ENCODE measurements around the gene TLE3. TPM values are rescaled to one million over a fixed set of nuclear protein-coding genes. Genes with fewer than 3 reads are reported as not detected.

The TLE3 gene
- total RNA-seq, 1 donor from 2014 or later: 58.8 TPM

- no peaks in the 10 kb centered on the region for H3K27me3 ChIP-seq
- H3K36me3 ChIP-seq: peaks cover 14% of the 10 kb centered on the region
- intact Hi-C loops (cut with DNase I): no loop called here
- ATAC-seq (no peak), DNase-seq (peak; percentile 11)
- H3K4me1 ChIP-seq: peaks cover 75% of the 10 kb centered on the region
- TF ChIP-seq, protein P1, sequence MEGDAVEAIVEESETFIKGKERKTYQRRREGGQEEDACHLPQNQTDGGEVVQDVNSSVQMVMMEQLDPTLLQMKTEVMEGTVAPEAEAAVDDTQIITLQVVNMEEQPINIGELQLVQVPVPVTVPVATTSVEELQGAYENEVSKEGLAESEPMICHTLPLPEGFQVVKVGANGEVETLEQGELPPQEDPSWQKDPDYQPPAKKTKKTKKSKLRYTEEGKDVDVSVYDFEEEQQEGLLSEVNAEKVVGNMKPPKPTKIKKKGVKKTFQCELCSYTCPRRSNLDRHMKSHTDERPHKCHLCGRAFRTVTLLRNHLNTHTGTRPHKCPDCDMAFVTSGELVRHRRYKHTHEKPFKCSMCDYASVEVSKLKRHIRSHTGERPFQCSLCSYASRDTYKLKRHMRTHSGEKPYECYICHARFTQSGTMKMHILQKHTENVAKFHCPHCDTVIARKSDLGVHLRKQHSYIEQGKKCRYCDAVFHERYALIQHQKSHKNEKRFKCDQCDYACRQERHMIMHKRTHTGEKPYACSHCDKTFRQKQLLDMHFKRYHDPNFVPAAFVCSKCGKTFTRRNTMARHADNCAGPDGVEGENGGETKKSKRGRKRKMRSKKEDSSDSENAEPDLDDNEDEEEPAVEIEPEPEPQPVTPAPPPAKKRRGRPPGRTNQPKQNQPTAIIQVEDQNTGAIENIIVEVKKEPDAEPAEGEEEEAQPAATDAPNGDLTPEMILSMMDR (IDR thresholded peaks at IDR 0.05): no peak
- peak overlapping the region; percentile 8 for H3K4me3 ChIP-seq
- H3K27ac ChIP-seq: no peak overlapping the region
- H3K9me3 ChIP-seq: no peaks in the 10 kb centered on the region
Measured at GRCh38 chr15:70092464-70093027, 5.2 kb downstream of the TLE3 start.

DNA sequence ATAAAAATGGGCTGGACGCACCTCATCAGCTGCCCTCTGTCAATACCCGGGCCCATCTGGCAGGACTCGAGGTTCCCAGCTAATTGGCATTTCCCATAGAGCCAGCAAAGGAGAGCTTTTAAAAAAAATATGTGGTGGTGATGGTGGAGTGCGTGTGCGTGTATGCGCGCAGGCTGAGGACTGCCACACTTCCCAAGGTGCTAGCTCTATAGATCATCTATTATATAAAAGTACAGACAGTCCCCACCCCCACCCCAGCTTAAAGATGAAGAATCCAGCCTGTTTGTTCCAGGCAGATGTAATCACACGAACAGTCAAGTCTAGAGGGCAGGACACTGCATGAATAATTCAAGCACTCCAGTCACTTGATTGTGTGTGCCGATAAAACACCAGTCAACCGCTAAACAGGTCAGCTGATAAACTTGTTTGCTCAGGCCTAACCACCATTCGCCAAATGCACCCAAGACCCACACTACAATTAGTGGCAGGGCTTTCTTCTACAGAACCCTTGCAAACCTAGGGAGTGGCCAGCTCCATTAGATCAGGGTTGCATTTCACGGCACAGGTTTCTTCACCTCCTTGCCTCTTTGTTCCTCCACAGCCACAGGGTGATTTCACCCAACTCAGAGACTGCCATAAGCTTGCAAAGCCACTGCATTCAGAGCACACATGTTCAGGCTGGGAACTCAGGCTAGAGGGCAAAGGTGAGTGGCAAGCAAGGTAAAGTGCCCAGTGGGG lies 5.8 kb downstream of the TLE3 start:
- Histone ChIP-seq H3K27ac (no peak overlapping the region), H3K36me3 (peaks cover 19% of the 10 kb centered on the region), H3K4me3 (peak overlapping the region; percentile 8), H3K4me1 (peaks cover 78% of the 10 kb centered on the region), H3K27me3 (no peaks in the 10 kb centered on the region), H3K9me3 (no peaks in the 10 kb centered on the region)
- intact Hi-C loops (cut with DNase I): no loop called here
- ATAC-seq (peak; percentile 11), DNase-seq (peak; percentile 31)
- TF ChIP-seq, protein P1 (IDR thresholded peaks at IDR 0.05): no peak

DNA sequence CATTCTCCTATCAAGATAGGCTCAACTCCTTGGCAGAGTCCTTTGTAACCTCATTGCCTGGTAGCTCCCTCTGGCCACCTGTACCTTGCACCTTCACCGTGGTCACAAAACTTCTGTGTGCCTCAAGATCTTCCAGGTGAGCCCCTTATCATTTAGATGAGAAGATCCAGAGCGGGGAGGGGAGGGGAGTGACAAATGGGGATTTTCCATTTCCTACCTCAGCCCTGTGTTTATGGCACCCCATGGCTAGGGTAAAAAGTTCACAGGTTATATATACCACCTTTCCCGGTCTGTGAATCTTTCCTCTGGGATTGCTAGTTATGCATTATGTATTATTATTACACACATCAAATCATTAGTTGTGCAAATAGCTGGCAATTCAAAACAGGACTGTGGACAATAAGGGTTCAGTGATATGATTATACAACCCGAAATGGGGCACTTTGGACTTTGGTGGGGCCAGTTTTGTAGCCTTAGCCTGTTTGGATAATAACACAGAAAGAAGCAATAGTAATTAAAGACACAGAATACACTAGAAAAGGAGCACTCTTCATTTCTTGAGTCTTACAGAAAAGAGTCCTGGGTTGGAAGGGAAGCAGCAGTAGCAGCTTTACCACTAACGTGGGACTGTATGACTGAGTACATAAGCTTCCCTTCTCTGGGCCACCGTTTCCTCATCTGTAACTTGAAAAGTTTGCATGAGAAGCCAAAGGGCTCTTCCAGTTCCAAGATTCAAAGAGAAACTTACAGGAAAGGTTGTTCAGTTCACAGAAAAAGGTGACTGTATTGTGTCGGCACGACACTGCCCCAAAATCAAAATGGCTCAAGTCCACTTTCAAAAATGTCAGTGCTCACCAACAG lies 7.1 kb downstream of the TLE3 start:
- H3K9me3 ChIP-seq: no peaks in the 10 kb centered on the region
- intact Hi-C loops (cut with DNase I): no loop called here
- H3K4me1 ChIP-seq: peaks cover 78% of the 10 kb centered on the region
- H3K27me3 ChIP-seq: no peaks in the 10 kb centered on the region
- TF ChIP-seq, protein P1 (IDR thresholded peaks at IDR 0.05): no peak
- H3K27ac ChIP-seq: no peak overlapping the region
- peaks cover 32% of the 10 kb centered on the region for H3K36me3 ChIP-seq
- no peak overlapping the region for H3K4me3 ChIP-seq
- no peak for ATAC-seq
- DNase-seq: peak; percentile 6

- H3K4me1 ChIP-seq: peaks cover 71% of the 10 kb centered on the region
- TF ChIP-seq, protein P1 (IDR thresholded peaks at IDR 0.05): no peak
- no peak for DNase-seq
- H3K36me3 ChIP-seq: peaks cover 42% of the 10 kb centered on the region
- H3K27ac ChIP-seq: no peak overlapping the region
- H3K27me3 ChIP-seq: no peaks in the 10 kb centered on the region
- intact Hi-C loops (cut with DNase I): no loop called here
- no peak for ATAC-seq
- H3K4me3 ChIP-seq: no peak overlapping the region
- H3K9me3 ChIP-seq: no peaks in the 10 kb centered on the region
Measured at GRCh38 chr15:70089692-70089971, 8.1 kb downstream of the TLE3 start.

DNA sequence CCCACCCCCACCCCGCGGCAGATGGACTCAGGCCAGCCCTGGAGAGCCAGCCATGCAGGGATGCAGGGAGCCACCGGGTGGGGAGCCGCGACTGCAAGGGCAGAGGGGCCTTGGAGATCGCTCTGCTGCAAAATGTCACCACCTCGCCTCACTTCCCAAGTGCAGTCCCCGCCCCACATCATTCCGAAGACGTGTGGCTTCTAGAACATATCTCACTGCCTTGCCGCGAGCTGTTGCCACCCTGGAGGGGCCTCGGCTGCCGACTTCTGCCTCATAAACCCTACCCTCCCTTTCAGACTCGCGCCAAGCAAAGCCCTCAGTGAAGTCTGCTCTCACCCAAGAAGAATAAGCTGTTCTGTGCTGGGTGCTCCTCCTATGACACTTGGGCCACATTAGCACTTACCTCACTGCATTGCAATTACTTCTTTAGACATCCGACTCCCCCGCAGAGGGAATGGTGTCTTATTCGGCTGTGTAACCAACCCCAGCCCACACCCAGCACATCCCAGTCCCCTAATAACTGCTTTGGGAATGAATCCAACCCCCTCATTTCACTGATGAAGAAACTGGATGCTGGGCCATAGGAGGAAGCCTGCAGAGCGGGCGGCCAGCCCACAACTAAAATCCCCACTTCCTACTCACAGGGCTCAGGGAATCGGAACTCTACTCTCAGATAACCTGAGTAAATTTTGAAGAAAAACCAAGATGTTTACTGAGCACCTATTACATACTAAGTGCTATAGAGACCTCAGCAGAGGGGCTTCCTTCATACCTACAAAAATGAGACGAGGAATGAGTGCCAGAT lies 8.6 kb downstream of the TLE3 start:
- Histone ChIP-seq H3K4me3 (no peak overlapping the region), H3K9me3 (no peaks in the 10 kb centered on the region), H3K36me3 (peaks cover 48% of the 10 kb centered on the region), H3K27ac (no peak overlapping the region), H3K4me1 (peaks cover 66% of the 10 kb centered on the region), H3K27me3 (no peaks in the 10 kb centered on the region)
- TF ChIP-seq, protein P1 (IDR thresholded peaks at IDR 0.05): no peak
- intact Hi-C loops (cut with DNase I): no loop called here
- DNase-seq (no peak), ATAC-seq (peak; percentile 32)
